A549 treated with AZD9567 at 1 μM for 4 hours (cell line): ENCODE data around the gene OR10P1. TPM values are rescaled to one million over a fixed set of nuclear protein-coding genes. Genes with fewer than 3 reads are reported as not detected.

Experiments
- total RNA-seq: library from RNA; stranded (reverse); fragments of 200-300 nt; extraction: Qiagen RNA extraction; gene quantifications from 5 replicates; pipeline ENCODE4 v1.2.3, GENCODE V29; 2022; ENCODE audit not compliant: insufficient read depth

The OR10P1 gene
- total RNA-seq: not detected in 5 replicates

GRCh38 chr12:55636853-55637252 lies at the start of gene OR10P1:
OR10P1 (plus strand) TSS chr12:55636892; CDS start chr12:55636892, 0 bp downstream.

Other genes starting within 250 kb of the OR10P1 start
- gene OR6C65, start 236.4 kb upstream of the OR10P1 start, total RNA-seq: not detected in 5 replicates
- not detected in 5 replicates for gene OR6C76, start 210.6 kb upstream of the OR10P1 start, total RNA-seq
- gene OR6C2, start 192.8 kb upstream of the OR10P1 start, total RNA-seq: not detected in 5 replicates
- gene OR6C70, start 166.8 kb upstream of the OR10P1 start, total RNA-seq: not detected in 5 replicates
- gene OR6C68, start 144.5 kb upstream of the OR10P1 start, total RNA-seq: not detected in 5 replicates
- gene OR6C4, start 87.3 kb upstream of the OR10P1 start, total RNA-seq: not detected in 5 replicates
- gene OR2AP1, start 64.4 kb upstream of the OR10P1 start, total RNA-seq: not detected in 5 replicates
- 1.2 to 2.1 TPM (median 1.5 TPM) in 4 of 5 replicates, not detected in the other for gene ITGA7, start 71.0 kb downstream of the OR10P1 start, total RNA-seq
- 142 to 155 TPM (median 144 TPM) in 5 replicates for gene BLOC1S1, start 79.2 kb downstream of the OR10P1 start, total RNA-seq
- 2.0 to 2.7 TPM (median 2.5 TPM) in 4 of 5 replicates, not detected in the other for gene RDH5, start 83.5 kb downstream of the OR10P1 start, total RNA-seq
- 645 to 708 TPM (median 655 TPM) in 5 replicates for gene CD63, start 92.1 kb downstream of the OR10P1 start, total RNA-seq
- 3.7 to 5.1 TPM (median 4.6 TPM) in 5 replicates for gene GDF11, start 106.2 kb downstream of the OR10P1 start, total RNA-seq
- gene SARNP, start 180.8 kb downstream of the OR10P1 start, total RNA-seq: 90.8 to 133 TPM (median 92.8 TPM) in 5 replicates
- gene ORMDL2, start 181.1 kb downstream of the OR10P1 start, total RNA-seq: 100 to 110 TPM (median 108 TPM) in 5 replicates
- gene DNAJC14, start 192.7 kb downstream of the OR10P1 start, total RNA-seq: 16.2 to 29.2 TPM (median 18.3 TPM) in 5 replicates
- gene MMP19, start 206.0 kb downstream of the OR10P1 start, total RNA-seq: 0.12 to 0.29 TPM (median 0.20 TPM) in 4 of 5 replicates, not detected in the other